ENCODE data around the gene SERPINA3. TPM values are rescaled to one million over a fixed set of nuclear protein-coding genes. Genes with fewer than 3 reads are reported as not detected.

The SERPINA3 gene
- total RNA-seq, 1 experiment from 2014 or later, result not detected

GRCh38 chr14:94570440-94570839, 41.8 kb upstream of the SERPINA3 start:
- ChIA-PET POLR2A (ENCODE audit: unreplicated experiment) (no interaction called here), CTCF (no interaction called here)
- Histone ChIP-seq H3F3A (ENCODE audit: insufficient read depth, low read depth) (no peaks in the 10 kb centered on the region), H3K36me3 (ENCODE audit: low read depth) (no peaks in the 10 kb centered on the region), H3K27ac (no peak overlapping the region), H3K4me2 (no peak overlapping the region), H3K4me3 (no peak overlapping the region), H3K4me1 (replicated peaks; ENCODE audit: insufficient read depth) (no peaks in the 10 kb centered on the region), H3K79me2 (ENCODE audit: low read depth) (no peaks in the 10 kb centered on the region), H4K20me1 (ENCODE audit: insufficient read depth) (no peaks in the 10 kb centered on the region), H2AFZ (no peak overlapping the region), H3K9me2 (ENCODE audit: insufficient read depth) (no peaks in the 10 kb centered on the region), H3K27me3 (ENCODE audit: insufficient read depth, low read depth) (no peaks in the 10 kb centered on the region), H3K9me3 (ENCODE audit: insufficient read depth, low read depth) (no peaks in the 10 kb centered on the region)
- DNase-seq, result no peak
- no TSS peak for BruUV-seq (replicated peaks)
- TF ChIP-seq, protein P1, sequence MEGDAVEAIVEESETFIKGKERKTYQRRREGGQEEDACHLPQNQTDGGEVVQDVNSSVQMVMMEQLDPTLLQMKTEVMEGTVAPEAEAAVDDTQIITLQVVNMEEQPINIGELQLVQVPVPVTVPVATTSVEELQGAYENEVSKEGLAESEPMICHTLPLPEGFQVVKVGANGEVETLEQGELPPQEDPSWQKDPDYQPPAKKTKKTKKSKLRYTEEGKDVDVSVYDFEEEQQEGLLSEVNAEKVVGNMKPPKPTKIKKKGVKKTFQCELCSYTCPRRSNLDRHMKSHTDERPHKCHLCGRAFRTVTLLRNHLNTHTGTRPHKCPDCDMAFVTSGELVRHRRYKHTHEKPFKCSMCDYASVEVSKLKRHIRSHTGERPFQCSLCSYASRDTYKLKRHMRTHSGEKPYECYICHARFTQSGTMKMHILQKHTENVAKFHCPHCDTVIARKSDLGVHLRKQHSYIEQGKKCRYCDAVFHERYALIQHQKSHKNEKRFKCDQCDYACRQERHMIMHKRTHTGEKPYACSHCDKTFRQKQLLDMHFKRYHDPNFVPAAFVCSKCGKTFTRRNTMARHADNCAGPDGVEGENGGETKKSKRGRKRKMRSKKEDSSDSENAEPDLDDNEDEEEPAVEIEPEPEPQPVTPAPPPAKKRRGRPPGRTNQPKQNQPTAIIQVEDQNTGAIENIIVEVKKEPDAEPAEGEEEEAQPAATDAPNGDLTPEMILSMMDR (conservative IDR thresholded peaks at IDR 0.05), result no peak
- no peak for TF ChIP-seq EZH2 (IDR thresholded peaks at IDR 0.05; ENCODE audit: low read depth)
- intact Hi-C loops (cut with micrococcal nuclease; ENCODE audit: unreplicated experiment), result no loop called here

DNA sequence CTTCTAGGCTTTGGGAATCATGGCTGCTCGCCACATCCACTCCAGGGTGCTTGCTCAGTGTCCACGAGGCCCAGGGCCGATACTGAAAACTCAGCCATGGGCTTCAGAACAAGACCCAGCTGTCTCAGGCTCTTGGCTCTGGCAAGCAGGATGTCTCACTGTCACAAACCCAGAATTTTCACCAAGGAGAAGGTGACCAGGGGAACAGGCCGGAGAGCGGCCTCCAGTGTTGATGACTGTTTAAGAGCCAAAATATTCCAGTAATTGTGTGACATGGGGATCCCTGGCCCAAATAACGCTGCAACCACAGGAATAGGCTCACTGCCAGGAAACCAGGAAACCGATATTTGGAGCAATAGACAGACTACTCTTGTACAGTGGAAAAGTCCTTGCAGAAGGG, 40.8 kb upstream of the SERPINA3 start:
- Histone ChIP-seq H3K27ac (no peak overlapping the region), H2AFZ (no peak overlapping the region), H3K27me3 (ENCODE audit: insufficient read depth, low read depth) (no peaks in the 10 kb centered on the region), H3K79me2 (ENCODE audit: low read depth) (no peaks in the 10 kb centered on the region), H3K4me1 (replicated peaks; ENCODE audit: insufficient read depth) (no peaks in the 10 kb centered on the region), H3K4me2 (no peak overlapping the region), H3F3A (ENCODE audit: insufficient read depth, low read depth) (no peaks in the 10 kb centered on the region), H3K36me3 (ENCODE audit: low read depth) (no peaks in the 10 kb centered on the region), H3K4me3 (no peak overlapping the region), H3K9me2 (ENCODE audit: insufficient read depth) (no peaks in the 10 kb centered on the region), H4K20me1 (ENCODE audit: insufficient read depth) (no peaks in the 10 kb centered on the region), H3K9me3 (ENCODE audit: insufficient read depth, low read depth) (no peaks in the 10 kb centered on the region)
- CTCF ChIA-PET, result no interaction called here
- intact Hi-C loops (cut with micrococcal nuclease; ENCODE audit: unreplicated experiment), result no loop called here
- no peak for TF ChIP-seq EZH2 (IDR thresholded peaks at IDR 0.05; ENCODE audit: low read depth)
- TF ChIP-seq, protein P1 (conservative IDR thresholded peaks at IDR 0.05), result no peak
- POLR2A ChIA-PET (ENCODE audit: unreplicated experiment), result no interaction called here
- no peak for DNase-seq
- BruUV-seq (replicated peaks), result no TSS peak

GRCh38 chr14:94571950-94572349, 40.2 kb upstream of the SERPINA3 start:
- Histone ChIP-seq H4K20me1 (ENCODE audit: insufficient read depth) (no peaks in the 10 kb centered on the region), H3K4me3 (no peak overlapping the region), H3K27ac (no peak overlapping the region), H3K36me3 (ENCODE audit: low read depth) (no peaks in the 10 kb centered on the region), H3K9me3 (ENCODE audit: insufficient read depth, low read depth) (no peaks in the 10 kb centered on the region), H3K27me3 (ENCODE audit: insufficient read depth, low read depth) (no peaks in the 10 kb centered on the region), H3K79me2 (ENCODE audit: low read depth) (no peaks in the 10 kb centered on the region), H3K4me1 (replicated peaks; ENCODE audit: insufficient read depth) (no peaks in the 10 kb centered on the region), H2AFZ (no peak overlapping the region), H3F3A (ENCODE audit: insufficient read depth, low read depth) (no peaks in the 10 kb centered on the region), H3K4me2 (no peak overlapping the region), H3K9me2 (ENCODE audit: insufficient read depth) (no peaks in the 10 kb centered on the region)
- POLR2A ChIA-PET (ENCODE audit: unreplicated experiment), result no interaction called here
- CTCF ChIA-PET, result no interaction called here
- TF ChIP-seq, protein P1 (conservative IDR thresholded peaks at IDR 0.05), result no peak
- TF ChIP-seq EZH2 (IDR thresholded peaks at IDR 0.05; ENCODE audit: low read depth), result no peak
- intact Hi-C loops (cut with micrococcal nuclease; ENCODE audit: unreplicated experiment), result no loop called here
- no peak for DNase-seq
- no TSS peak for BruUV-seq (replicated peaks)
